Suprapubic skin (tissue), 4 donors: ENCODE data around the gene CHTOP. TPM values are rescaled to one million over a fixed set of nuclear protein-coding genes. Genes with fewer than 3 reads are reported as not detected.

Source experiments
- DNase-seq, 2 donors: peaks; one replicate each; pipeline ENCODE4 v3.0.0-alpha.2; 2019; ENCODE audit warnings: low spot score in 2 of 2
- H3K27ac ChIP-seq: fragments of 200-600 bp; sonication (generic); one replicate; pipeline ENCODE4 v1.5.1; 2019
- H3K27me3 ChIP-seq: fragments of 200-600 bp; sonication (generic); one replicate; pipeline ENCODE4 v1.5.1; 2019
- H3K36me3 ChIP-seq: fragments of 200-600 bp; sonication (generic); one replicate; pipeline ENCODE4 v1.5.1; 2019
- H3K4me1 ChIP-seq: fragments of 200-600 bp; sonication (generic); one replicate; pipeline ENCODE4 v1.5.1; 2019
- H3K4me3 ChIP-seq: fragments of 200-600 bp; sonication (generic); one replicate; pipeline ENCODE4 v1.5.1; 2019; ENCODE audit warnings: mild to moderate bottlenecking
- H3K9me3 ChIP-seq: fragments of 200-600 bp; sonication (generic); one replicate; pipeline ENCODE4 v1.5.1; 2019
- EP300 ChIP-seq: sonication (generic); formaldehyde crosslinking; IDR thresholded peaks from one replicate; pipeline ENCODE4 v1.6.1; 2017; ENCODE audit warnings: antibody characterized with exemption
- POLR2A ChIP-seq, 2 donors: fragments of 450-650 bp; IDR thresholded peaks; one replicate each; pipeline ENCODE4 v1.6.1; 2017; ENCODE audit warnings: antibody characterized with exemption in 2 of 2, mild to moderate bottlenecking in 2 of 2, moderate library complexity in 2 of 2
- POLR2AphosphoS5 ChIP-seq, 3 donors: sonication (generic); formaldehyde crosslinking; IDR thresholded peaks; one replicate each; pipeline ENCODE4 v1.6.1; 2017; ENCODE audit warnings: antibody characterized with exemption in 3 of 3
- WGBS: methylation state at CpG from one replicate; pipeline ENCODE4 v1.1.5; 2018; 5-methylcytosine and 5-hydroxymethylcytosine counted together
- total RNA-seq, 4 donors: library from RNA; depleted of rRNA; stranded (reverse); fragments of >200 nt; gene quantifications; one replicate each; pipeline ENCODE4 v1.1.0, GENCODE V29; 2016
- TF ChIP-seq, protein P1 (sequence below), 2 donors: fragments of 200-600 bp in 1 of 2; fragments of 450-650 bp in 1 of 2; sonication (generic) in 1 of 2; IDR thresholded peaks; one replicate each; pipeline ENCODE4 v1.5.1; 2016 to 2019; ENCODE audit warnings: antibody characterized with exemption in 2 of 2, mild to moderate bottlenecking in 1 of 2, moderate library complexity in 1 of 2

CHTOP gene
- total RNA-seq, 4 donors from 2014 or later, result 56.8 to 78.1 (median 58.2) TPM

DNA sequence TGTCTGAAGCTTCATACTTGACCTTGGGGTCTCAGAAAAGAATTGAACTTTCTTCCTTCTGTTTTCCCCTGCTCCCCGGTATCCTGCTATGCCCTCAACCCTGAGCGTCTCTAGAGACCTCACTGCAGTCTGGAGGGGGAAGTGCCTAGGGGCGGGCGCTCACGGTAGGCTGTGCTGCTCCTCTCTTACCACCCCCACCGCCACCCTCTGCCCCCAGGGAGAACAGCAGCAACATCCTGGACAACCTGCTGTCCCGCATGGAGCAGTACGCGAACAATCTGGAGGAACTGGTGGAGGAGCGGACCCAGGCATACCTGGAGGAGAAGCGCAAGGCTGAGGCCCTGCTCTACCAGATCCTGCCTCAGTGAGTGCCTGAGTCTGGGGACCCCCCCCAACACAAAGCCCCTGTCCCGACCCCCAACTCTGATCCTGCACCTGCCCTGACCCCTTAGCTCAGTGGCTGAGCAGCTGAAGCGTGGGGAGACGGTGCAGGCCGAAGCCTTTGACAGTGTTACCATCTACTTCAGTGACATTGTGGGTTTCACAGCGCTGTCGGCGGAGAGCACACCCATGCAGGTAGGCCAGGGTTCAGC, 55.0 kb downstream of the CHTOP start:
- WGBS, result 83% methylated on average over 11 of the region's 18 CpGs

DNA sequence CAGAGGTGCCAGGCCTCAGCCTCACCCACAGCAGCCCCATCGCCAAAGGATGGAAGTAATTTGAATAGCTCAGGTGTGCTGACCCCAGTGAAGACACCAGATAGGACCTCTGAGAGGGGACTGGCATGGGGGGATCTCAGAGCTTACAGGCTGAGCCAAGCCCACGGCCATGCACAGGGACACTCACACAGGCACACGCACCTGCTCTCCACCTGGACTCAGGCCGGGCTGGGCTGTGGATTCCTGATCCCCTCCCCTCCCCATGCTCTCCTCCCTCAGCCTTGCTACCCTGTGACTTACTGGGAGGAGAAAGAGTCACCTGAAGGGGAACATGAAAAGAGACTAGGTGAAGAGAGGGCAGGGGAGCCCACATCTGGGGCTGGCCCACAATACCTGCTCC, 59.6 kb downstream of the CHTOP start:
- Histone ChIP-seq H3K27ac (no peak overlapping the region), H3K9me3 (no peaks in the 10 kb centered on the region), H3K36me3 (peaks cover 9% of the 10 kb centered on the region), H3K4me3 (no peak overlapping the region), H3K27me3 (no peaks in the 10 kb centered on the region), H3K4me1 (peaks cover 16% of the 10 kb centered on the region)
- 85% methylated on average over 3 of the region's 4 CpGs for WGBS
- TF ChIP-seq, protein P1, sequence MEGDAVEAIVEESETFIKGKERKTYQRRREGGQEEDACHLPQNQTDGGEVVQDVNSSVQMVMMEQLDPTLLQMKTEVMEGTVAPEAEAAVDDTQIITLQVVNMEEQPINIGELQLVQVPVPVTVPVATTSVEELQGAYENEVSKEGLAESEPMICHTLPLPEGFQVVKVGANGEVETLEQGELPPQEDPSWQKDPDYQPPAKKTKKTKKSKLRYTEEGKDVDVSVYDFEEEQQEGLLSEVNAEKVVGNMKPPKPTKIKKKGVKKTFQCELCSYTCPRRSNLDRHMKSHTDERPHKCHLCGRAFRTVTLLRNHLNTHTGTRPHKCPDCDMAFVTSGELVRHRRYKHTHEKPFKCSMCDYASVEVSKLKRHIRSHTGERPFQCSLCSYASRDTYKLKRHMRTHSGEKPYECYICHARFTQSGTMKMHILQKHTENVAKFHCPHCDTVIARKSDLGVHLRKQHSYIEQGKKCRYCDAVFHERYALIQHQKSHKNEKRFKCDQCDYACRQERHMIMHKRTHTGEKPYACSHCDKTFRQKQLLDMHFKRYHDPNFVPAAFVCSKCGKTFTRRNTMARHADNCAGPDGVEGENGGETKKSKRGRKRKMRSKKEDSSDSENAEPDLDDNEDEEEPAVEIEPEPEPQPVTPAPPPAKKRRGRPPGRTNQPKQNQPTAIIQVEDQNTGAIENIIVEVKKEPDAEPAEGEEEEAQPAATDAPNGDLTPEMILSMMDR (IDR thresholded peaks at IDR 0.05), result no peak
- TF ChIP-seq POLR2A (IDR thresholded peaks at IDR 0.05), result no peak
- TF ChIP-seq EP300, result no peak
- no peak for TF ChIP-seq POLR2AphosphoS5 (IDR thresholded peaks at IDR 0.05)
- DNase-seq, result no peak

More for the DNA sequence above, 55.0 kb downstream of the CHTOP start:
- H3K27me3 ChIP-seq, result no peaks in the 10 kb centered on the region
- H3K4me3 ChIP-seq, result no peak overlapping the region
- peaks cover 26% of the 10 kb centered on the region for H3K36me3 ChIP-seq
- no peaks in the 10 kb centered on the region for H3K9me3 ChIP-seq
- no peak overlapping the region for H3K27ac ChIP-seq
- DNase-seq, result no peak
- H3K4me1 ChIP-seq, result peaks cover 3% of the 10 kb centered on the region
- TF ChIP-seq POLR2AphosphoS5 (IDR thresholded peaks at IDR 0.05), result no peak
- TF ChIP-seq POLR2A (IDR thresholded peaks at IDR 0.05), result no peak
- TF ChIP-seq, protein P1 (IDR thresholded peaks at IDR 0.05), result no peak
- no peak for TF ChIP-seq EP300

Other genes starting within 250 kb of the CHTOP start
- 10 to 100 TPM in 3 of 4 donors, 1 to 10 TPM in 1; 5.7 to 38.4 (median 19.5) TPM for gene S100A8, start 243.0 kb upstream of the CHTOP start, total RNA-seq
- gene S100A7A, start 217.5 kb upstream of the CHTOP start, total RNA-seq, result under 1 TPM in 1 of 4 donors, not detected in 3; 0.10 TPM
- 100 to 1,000 TPM in 1 of 4 donors, 10 to 100 TPM in 2, 1 to 10 TPM in 1; 5.1 to 107 (median 20.2) TPM for gene S100A7, start 173.4 kb upstream of the CHTOP start, total RNA-seq
- gene S100A6, start 98.1 kb upstream of the CHTOP start, total RNA-seq, result 100 to 1,000 TPM; 135 to 264 (median 241) TPM
- not detected for gene S100A5, start 93.1 kb upstream of the CHTOP start, total RNA-seq
- 100 to 1,000 TPM in 3 of 4 donors, 10 to 100 TPM in 1; 89.3 to 229 (median 175) TPM for gene S100A4, start 88.3 kb upstream of the CHTOP start, total RNA-seq
- 100 to 1,000 TPM in 1 of 4 donors, 10 to 100 TPM in 2, not detected in 1; 42.6 to 342 (median 88.0) TPM for gene S100A3, start 84.8 kb upstream of the CHTOP start, total RNA-seq
- 100 to 1,000 TPM; 127 to 519 (median 267) TPM for gene S100A2, start 68.2 kb upstream of the CHTOP start, total RNA-seq
- gene S100A16, start 20.9 kb upstream of the CHTOP start, total RNA-seq, result 100 to 1,000 TPM; 133 to 668 (median 414) TPM
- 100 to 1,000 TPM; 252 to 555 (median 445) TPM for gene S100A14, start 17.7 kb upstream of the CHTOP start, total RNA-seq
- 10 to 100 TPM; 28.0 to 55.4 (median 43.1) TPM for gene S100A13, start 6.6 kb upstream of the CHTOP start, total RNA-seq
- 10 to 100 TPM; 17.9 to 33.2 (median 21.1) TPM for gene S100A1, start 5.6 kb upstream of the CHTOP start, total RNA-seq
- gene SNAPIN, start 24.6 kb downstream of the CHTOP start, total RNA-seq, result 10 to 100 TPM; 33.6 to 41.1 (median 35.6) TPM
- 100 to 1,000 TPM in 3 of 4 donors, 10 to 100 TPM in 1; 68.2 to 149 (median 127) TPM for gene ILF2, start 36.9 kb downstream of the CHTOP start, total RNA-seq
- gene NPR1, start 44.6 kb downstream of the CHTOP start, total RNA-seq, result 10 to 100 TPM in 1 of 4 donors, 1 to 10 TPM in 3; 4.7 to 19.2 (median 6.9) TPM
- gene INTS3, start 94.0 kb downstream of the CHTOP start, total RNA-seq, result 10 to 100 TPM; 38.3 to 75.4 (median 43.9) TPM
- gene SLC27A3, start 141.3 kb downstream of the CHTOP start, total RNA-seq, result 10 to 100 TPM; 18.3 to 72.3 (median 39.6) TPM